HepG2 (cell line): Measurements from ENCODE around the gene TUBA4B. TPM values are rescaled to one million over a fixed set of nuclear protein-coding genes. Genes with fewer than 3 reads are reported as not detected.

Source experiments
- EZH2 ChIP-seq: conservative IDR thresholded peaks from 2 replicates; pipeline ENCODE4 v1.6.1; 2012; ENCODE audit warnings: mild to moderate bottlenecking, low read depth, low read length, moderate library complexity
- FOXP1 ChIP-seq, 2 experiments: fragments of 450-650 bp in 1 of 2; IDR thresholded peaks; 2 replicates each; pipeline ENCODE4 v1.6.1; 2017 to 2018; ENCODE audit warnings: antibody characterized with exemption in 1 of 2
- HOXA5 ChIP-seq: sonication (generic); formaldehyde crosslinking; IDR thresholded peaks from 2 replicates; pipeline ENCODE4 v1.4.0; 2020; ENCODE audit warnings: missing genetic modification reagents
- MAF1 ChIP-seq: sonication (generic); formaldehyde crosslinking; IDR thresholded peaks from 2 replicates; pipeline ENCODE4 v1.5.0; 2020; ENCODE audit warnings: missing genetic modification reagents, borderline replicate concordance
- PCBP1 ChIP-seq: fragments of 200-400 bp; formaldehyde crosslinking; IDR thresholded peaks from 2 replicates; pipeline ENCODE4 v1.6.1; 2017; ENCODE audit warnings: mild to moderate bottlenecking, low read depth, low read length, borderline replicate concordance
- PHF20 ChIP-seq: sonication (generic); formaldehyde crosslinking; IDR thresholded peaks from 2 replicates; pipeline ENCODE4 v1.5.0; 2020; ENCODE audit warnings: mild to moderate bottlenecking, missing genetic modification reagents
- POLR2AphosphoS2 ChIP-seq: IDR thresholded peaks from 2 replicates; pipeline ENCODE4 v1.6.1; 2011; ENCODE audit warnings: low read depth, low read length, improper control_type of control experiment
- SMAD9 ChIP-seq: sonication (generic); formaldehyde crosslinking; IDR thresholded peaks from 2 replicates; pipeline ENCODE4 v1.5.1; 2020; ENCODE audit warnings: mild to moderate bottlenecking, missing genetic modification reagents
- SNRNP70 ChIP-seq: fragments of 200-400 bp; formaldehyde crosslinking; IDR thresholded peaks from 2 replicates; pipeline ENCODE4 v1.6.1; 2017; ENCODE audit warnings: mild to moderate bottlenecking, low read depth, low read length, moderate library complexity
- TEAD3 ChIP-seq: optimal IDR thresholded peaks from 2 replicates; pipeline ENCODE3; 2016; ENCODE audit warnings: borderline replicate concordance
- ZFP36 ChIP-seq: fragments of 150-350 bp; IDR thresholded peaks from 2 replicates; pipeline ENCODE4 v1.6.1; 2018; ENCODE audit warnings: borderline replicate concordance, low read length, low read depth; ENCODE audit not compliant: partially characterized antibody
- ZKSCAN1 ChIP-seq: fragments of 150-350 bp; IDR thresholded peaks from 2 replicates; pipeline ENCODE4 v1.6.1; 2014; ENCODE audit warnings: low read length
- ZNF292 ChIP-seq: sonication (generic); formaldehyde crosslinking; IDR thresholded peaks from 2 replicates; pipeline ENCODE4 v1.8.1; 2022; ENCODE audit warnings: mild to moderate bottlenecking, low read depth, missing genetic modification reagents, borderline replicate concordance
- ZNF468 ChIP-seq: sonication (generic); formaldehyde crosslinking; IDR thresholded peaks from 2 replicates; pipeline ENCODE4 v1.8.0; 2022; ENCODE audit warnings: mild to moderate bottlenecking, moderate library complexity, missing genetic modification reagents
- ZNF746 ChIP-seq: sonication (generic); formaldehyde crosslinking; IDR thresholded peaks from 2 replicates; pipeline ENCODE4 v1.8.0; 2022; ENCODE audit warnings: mild to moderate bottlenecking, missing genetic modification reagents
- ZNF891 ChIP-seq: sonication (generic); formaldehyde crosslinking; IDR thresholded peaks from 2 replicates; pipeline ENCODE4 v1.5.0; 2020; ENCODE audit warnings: mild to moderate bottlenecking, missing genetic modification reagents
- polyA plus RNA-seq, 8 experiments: library from polyadenylated mRNA; depleted of rRNA in 3 of 8; stranded (reverse) in 7 of 8; unstranded in 1 of 8; fragments of >200 nt; fragmentation: Illumina TruSeq in 4 of 8; extraction: Trizol in 4 of 8; gene quantifications; 2 replicates each; pipeline versions ENCODE4 v1.2.1 to v1.2.3, GENCODE V29; 2011 to 2016; ENCODE audit warnings: low read depth in 4 of 8, missing spikeins in 1 of 8, mixed read lengths in 1 of 8; ENCODE audit not compliant: insufficient read depth in 1 of 8
- total RNA-seq, 5 experiments: library from RNA; depleted of rRNA; stranded (reverse); fragments of >200 nt; fragmentation: Illumina TruSeq; extraction: Trizol; gene quantifications; 2 replicates each; pipeline ENCODE4 v1.2.3, GENCODE V29; 2016; ENCODE audit warnings: low read depth in 1 of 5
- TF ChIP-seq, protein P1 (sequence below): sonication (generic); formaldehyde crosslinking; IDR thresholded peaks from 2 replicates; pipeline ENCODE4 v1.4.0; 2020; ENCODE audit warnings: missing genetic modification reagents
- TF ChIP-seq, protein P2 (sequence below): sonication (generic); formaldehyde crosslinking; IDR thresholded peaks from 2 replicates; pipeline ENCODE4 v1.4.0; 2020; ENCODE audit warnings: missing genetic modification reagents
- TF ChIP-seq, protein P3 (sequence below): sonication (generic); formaldehyde crosslinking; IDR thresholded peaks from 2 replicates; pipeline ENCODE4 v1.8.1; 2023; ENCODE audit warnings: mild to moderate bottlenecking, moderate library complexity, missing genetic modification reagents

The TUBA4B gene
- total and polyA plus RNA-seq, 2 of the 13 experiments (the other 11 are each of a cell fraction or from before 2014, with no cell fraction given) = 0.18 to 0.22 TPM

DNA sequence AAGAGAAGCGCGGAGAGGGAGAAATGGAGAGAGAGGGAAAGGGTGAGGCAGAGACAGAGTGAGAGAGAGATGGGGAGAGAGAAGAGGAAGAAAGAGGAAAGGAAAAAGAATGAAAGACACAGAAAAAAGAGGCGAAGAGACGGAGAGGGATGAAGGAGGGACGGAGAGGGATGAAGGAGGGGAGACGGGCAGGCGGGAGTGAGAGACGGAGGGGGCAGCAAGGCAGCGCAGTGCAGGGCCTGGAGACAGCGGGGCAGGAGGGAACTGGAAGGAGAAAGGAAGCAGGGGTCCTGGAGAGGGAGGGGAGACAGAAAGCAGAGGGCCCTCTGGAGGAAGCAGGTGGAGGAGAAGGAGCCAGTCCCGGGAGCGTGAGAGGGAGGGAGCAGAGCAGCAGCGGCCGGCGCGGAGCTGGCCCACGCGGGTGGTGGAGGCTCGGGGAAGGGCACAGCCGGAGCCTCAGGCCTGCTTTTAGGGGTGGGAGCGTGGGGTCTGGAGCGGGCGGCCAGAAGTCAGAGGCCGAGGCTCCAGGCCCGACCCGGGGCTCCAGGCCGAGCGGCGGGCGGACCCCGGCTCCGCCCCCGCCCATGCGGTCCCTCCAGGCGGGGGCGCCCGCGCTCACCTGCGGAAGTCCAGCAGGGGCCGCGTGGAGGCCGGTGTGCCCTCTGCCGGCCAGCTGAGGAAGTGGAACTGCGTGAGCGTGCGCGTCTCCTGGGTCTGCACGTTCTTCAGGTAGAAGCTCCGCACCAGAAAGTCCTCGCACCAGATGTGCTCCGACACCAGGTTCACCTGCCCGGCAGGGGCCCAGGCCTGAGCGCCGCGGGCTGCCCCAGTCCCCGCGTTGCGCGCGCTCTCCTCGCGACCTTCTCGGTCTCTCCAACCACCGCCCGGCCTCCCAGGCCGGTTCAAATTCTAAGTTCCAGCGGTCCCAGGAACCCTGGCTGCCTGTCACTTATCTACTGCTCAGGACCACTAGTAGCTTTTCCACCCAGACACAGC is 41.6 kb downstream of the TUBA4B start (continued):
- TF ChIP-seq ZNF468 (CRISPR knock-in tag) (no peak), POLR2AphosphoS2 (no peak), SNRNP70 (no peak), ZFP36 (no peak), EZH2 (no peak), HOXA5 (CRISPR knock-in tag) (peak; percentile 39; the same call in 1 of the 2 replicates), PHF20 (peak; percentile 63; the same call in 1 of the 2 replicates), PCBP1 (no peak), TEAD3 (CRISPR knock-in tag) (peak; percentile 75), MAF1 (CRISPR knock-in tag) (no peak), ZNF891 (CRISPR knock-in tag) (peak; percentile 49; the same call in 1 of the 2 replicates), FOXP1 (IDR thresholded peaks at IDR 0.05) (no peak), FOXP1 (CRISPR knock-in tag; IDR thresholded peaks at IDR 0.05) (no peak; the same call in 1 of the 2 replicates), ZKSCAN1 (peak; percentile 57; the same call in 1 of the 2 replicates), SMAD9 (CRISPR knock-in tag) (no peak), ZNF292 (CRISPR knock-in tag) (peak; percentile 56; the same call in 1 of the 2 replicates), ZNF746 (CRISPR knock-in tag) (no peak; the same call in 1 of the 2 replicates)
- TF ChIP-seq, protein P1, sequence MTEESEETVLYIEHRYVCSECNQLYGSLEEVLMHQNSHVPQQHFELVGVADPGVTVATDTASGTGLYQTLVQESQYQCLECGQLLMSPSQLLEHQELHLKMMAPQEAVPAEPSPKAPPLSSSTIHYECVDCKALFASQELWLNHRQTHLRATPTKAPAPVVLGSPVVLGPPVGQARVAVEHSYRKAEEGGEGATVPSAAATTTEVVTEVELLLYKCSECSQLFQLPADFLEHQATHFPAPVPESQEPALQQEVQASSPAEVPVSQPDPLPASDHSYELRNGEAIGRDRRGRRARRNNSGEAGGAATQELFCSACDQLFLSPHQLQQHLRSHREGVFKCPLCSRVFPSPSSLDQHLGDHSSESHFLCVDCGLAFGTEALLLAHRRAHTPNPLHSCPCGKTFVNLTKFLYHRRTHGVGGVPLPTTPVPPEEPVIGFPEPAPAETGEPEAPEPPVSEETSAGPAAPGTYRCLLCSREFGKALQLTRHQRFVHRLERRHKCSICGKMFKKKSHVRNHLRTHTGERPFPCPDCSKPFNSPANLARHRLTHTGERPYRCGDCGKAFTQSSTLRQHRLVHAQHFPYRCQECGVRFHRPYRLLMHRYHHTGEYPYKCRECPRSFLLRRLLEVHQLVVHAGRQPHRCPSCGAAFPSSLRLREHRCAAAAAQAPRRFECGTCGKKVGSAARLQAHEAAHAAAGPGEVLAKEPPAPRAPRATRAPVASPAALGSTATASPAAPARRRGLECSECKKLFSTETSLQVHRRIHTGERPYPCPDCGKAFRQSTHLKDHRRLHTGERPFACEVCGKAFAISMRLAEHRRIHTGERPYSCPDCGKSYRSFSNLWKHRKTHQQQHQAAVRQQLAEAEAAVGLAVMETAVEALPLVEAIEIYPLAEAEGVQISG (CRISPR knock-in tag) = peak; percentile 93
- TF ChIP-seq, protein P2, sequence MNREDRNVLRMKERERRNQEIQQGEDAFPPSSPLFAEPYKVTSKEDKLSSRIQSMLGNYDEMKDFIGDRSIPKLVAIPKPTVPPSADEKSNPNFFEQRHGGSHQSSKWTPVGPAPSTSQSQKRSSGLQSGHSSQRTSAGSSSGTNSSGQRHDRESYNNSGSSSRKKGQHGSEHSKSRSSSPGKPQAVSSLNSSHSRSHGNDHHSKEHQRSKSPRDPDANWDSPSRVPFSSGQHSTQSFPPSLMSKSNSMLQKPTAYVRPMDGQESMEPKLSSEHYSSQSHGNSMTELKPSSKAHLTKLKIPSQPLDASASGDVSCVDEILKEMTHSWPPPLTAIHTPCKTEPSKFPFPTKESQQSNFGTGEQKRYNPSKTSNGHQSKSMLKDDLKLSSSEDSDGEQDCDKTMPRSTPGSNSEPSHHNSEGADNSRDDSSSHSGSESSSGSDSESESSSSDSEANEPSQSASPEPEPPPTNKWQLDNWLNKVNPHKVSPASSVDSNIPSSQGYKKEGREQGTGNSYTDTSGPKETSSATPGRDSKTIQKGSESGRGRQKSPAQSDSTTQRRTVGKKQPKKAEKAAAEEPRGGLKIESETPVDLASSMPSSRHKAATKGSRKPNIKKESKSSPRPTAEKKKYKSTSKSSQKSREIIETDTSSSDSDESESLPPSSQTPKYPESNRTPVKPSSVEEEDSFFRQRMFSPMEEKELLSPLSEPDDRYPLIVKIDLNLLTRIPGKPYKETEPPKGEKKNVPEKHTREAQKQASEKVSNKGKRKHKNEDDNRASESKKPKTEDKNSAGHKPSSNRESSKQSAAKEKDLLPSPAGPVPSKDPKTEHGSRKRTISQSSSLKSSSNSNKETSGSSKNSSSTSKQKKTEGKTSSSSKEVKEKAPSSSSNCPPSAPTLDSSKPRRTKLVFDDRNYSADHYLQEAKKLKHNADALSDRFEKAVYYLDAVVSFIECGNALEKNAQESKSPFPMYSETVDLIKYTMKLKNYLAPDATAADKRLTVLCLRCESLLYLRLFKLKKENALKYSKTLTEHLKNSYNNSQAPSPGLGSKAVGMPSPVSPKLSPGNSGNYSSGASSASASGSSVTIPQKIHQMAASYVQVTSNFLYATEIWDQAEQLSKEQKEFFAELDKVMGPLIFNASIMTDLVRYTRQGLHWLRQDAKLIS (CRISPR knock-in tag) = peak; percentile 77; the same call in 1 of the 2 replicates
- TF ChIP-seq, protein P3, sequence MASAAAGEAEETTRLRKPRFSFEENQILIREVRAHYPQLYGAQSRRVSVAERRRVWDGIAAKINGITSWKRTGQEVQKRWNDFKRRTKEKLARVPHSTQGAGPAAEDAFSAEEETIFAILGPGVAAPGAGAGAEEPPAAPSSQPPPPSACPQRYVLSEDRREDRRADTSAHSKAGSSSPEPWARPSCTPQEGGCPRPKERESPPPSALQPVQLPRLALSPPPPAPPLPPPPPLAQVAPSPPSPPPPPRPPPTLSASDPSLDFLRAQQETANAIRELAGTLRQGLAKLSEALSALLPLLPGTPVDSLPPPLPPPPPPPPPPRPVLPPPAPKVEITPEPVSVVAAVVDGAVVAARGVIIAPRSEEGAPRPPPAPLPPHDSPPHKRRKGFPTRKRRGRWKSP (CRISPR knock-in tag) = no peak; the same call in 1 of the 2 replicates
